SH-SY5Y (cell line): ENCODE data around the gene CTH.

Experiments
- GATA2 ChIP-seq: IDR thresholded peaks from 2 replicates; pipeline ENCODE4 v1.6.1; 2011; ENCODE audit warnings: mild to moderate bottlenecking, low read depth, low read length
- GATA3 ChIP-seq: IDR thresholded peaks from 2 replicates; pipeline ENCODE4 v1.6.1; 2011; ENCODE audit warnings: low read depth, mild to moderate bottlenecking, low read length, moderate library complexity

Gene CTH

DNA sequence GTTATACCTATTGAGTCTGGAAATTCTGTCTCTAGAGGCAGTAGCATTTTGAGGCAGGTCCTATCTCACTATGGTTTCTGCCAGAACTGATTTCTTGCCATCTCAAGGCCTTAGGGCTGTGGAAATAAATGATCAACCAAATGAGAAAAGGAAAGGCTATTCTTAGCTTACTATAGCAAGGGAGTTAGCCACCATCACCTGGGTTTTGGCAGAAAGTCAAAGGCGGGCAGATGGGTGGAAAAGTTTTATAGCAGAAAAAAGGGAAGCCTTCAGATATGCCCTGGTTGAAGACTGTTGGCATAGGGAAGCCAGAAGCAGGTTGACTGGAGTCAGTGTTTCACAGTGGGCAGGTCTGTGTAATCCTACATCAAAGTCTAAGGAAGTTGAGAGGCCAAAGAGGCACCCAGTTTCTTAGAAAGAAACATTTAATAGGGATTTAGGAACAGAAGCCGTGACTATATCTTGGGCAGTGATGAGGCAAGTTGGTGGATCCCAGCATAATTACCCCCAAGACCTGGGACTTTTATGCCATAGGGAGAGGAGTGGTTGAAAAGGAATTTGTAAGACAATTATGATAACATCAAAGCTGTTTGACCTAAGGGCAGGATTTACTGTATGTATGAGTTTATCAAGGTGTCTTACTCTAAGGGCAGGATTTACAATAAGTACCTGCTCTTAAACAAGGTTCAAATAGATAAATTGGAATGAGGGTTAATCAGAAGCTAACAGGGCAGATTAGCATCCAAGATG lies 29.7 kb downstream of the CTH start:
- no peak for TF ChIP-seq GATA2
- TF ChIP-seq GATA3: no peak

DNA sequence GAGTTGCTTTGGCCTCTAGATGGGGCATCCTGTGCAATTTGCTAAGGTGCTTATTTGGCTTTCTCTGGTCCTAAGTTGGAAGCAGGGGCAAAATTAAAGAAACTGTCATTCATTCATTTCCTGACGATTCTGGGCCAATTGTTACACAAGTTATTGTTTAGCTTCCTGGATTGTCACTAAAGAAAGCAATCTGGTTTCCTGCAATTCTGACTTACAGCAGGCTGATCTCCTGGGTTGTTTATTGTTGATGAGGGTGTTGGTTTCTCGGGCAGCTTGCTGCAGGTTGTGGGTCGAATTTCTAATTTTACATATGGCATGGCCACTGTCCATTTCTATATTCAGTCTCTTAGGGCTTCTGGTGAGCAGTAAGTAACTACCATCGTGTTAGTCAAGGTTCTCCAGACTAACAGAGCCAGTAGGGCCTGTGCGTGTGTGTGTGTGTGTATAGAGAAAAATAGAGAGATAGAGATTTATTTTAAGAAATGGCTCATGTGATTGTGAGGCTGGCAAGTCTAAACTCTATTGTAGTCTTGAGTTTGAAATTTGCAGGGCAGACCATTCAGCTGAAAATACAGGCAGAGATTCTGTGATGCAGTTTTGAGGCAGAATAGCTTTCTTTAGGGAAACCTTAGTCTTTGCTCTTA lies 30.4 kb downstream of the CTH start:
- TF ChIP-seq GATA3 (no peak), GATA2 (no peak)

DNA sequence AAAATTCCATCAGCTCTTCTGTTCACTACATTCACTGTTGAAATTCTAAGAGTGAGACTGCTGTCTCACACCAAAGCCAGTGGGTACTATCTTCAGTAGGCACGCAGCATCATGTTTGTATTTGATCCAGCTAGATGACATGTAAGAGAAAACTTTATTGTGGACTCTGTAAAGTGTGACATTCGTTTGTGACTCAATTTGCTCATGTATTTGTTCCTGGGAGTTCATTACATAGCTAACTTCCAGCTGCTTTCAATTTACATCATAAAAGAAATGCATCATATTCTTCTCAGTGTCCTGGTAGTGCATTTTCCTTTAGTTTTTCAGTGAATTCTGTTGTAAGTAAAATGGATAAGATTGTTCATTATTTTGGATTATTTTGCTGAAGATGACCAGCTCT lies 31.4 kb downstream of the CTH start:
- TF ChIP-seq GATA2 (no peak), GATA3 (no peak)

DNA sequence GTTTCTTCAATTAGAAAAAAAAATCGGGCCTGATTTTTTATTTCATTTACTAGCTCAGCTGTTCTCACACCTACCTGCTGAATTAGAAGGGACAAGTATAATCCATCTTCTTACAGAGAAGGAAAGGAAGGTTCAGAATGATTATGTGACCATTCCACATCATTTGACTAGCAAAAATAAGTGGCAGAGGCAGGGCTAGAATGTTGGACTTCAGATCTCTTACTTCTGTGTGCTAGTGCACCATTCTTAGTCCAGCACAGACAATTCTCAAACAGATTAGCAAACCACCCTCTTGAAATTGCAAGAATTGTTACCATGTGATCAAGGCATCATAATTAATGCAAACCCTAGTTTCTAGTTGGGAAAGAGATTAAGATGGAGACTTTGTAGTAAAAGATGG lies 32.7 kb downstream of the CTH start:
- TF ChIP-seq GATA3: no peak

DNA sequence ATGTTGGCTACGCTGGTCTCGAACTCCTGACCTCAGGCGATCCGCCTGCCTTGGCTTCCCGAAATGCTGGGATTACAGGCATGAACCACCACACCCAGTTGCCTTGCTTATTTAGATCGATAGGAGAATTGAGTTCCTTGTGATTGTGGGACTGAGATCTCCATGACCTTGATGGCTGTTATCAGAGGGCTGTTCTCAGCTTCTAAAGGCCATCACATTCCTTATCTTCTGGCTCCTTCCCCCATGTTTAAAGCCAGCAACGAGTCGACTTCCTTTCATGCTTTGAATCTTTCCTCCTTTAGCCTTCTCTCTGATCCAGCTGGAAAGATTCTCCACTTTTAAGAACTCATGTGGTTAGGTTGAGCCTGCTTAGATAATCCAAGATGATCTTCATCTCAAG lies 38.0 kb downstream of the CTH start:
- no peak for TF ChIP-seq GATA3
- TF ChIP-seq GATA2: no peak

DNA sequence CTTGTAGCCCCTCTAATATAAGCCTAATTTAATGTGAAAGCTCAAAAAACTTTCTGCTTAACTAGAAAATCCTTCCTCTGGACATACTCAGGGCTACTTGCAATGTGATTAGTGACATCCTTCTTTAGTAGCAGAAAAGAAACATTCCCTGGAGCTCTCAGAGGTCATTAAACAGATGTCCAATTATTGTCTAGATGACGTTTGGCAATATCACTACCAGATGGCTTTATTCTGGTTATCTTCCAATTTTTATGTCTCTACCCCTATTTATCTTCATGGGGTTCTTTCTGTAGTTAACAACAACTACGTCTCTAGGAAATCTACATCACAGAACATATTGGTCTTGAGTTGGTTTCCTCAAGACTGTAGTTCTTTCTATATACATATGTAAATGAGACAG lies 44.2 kb downstream of the CTH start:
- TF ChIP-seq GATA2 (no peak), GATA3 (no peak)

DNA sequence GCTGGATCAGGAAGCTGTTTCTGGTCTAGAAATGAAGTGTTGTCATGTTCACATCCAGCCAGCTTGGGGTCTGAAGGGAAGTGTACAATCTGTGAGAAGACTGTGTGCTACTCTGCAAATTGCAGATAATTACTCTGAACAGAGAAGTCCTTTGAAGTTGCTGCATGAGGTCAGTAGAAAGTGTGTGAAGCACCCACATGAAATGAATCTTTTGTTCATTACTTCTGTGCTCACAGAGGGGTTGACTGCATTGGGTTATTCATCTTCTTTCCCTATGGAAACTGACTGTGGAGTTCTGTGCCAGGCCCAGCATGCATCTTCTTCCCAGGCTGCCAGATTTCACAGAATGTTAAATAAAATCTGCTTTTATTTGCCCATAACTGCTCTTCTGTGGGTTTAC lies 47.1 kb downstream of the CTH start:
- TF ChIP-seq GATA2: no peak
- TF ChIP-seq GATA3: no peak

DNA sequence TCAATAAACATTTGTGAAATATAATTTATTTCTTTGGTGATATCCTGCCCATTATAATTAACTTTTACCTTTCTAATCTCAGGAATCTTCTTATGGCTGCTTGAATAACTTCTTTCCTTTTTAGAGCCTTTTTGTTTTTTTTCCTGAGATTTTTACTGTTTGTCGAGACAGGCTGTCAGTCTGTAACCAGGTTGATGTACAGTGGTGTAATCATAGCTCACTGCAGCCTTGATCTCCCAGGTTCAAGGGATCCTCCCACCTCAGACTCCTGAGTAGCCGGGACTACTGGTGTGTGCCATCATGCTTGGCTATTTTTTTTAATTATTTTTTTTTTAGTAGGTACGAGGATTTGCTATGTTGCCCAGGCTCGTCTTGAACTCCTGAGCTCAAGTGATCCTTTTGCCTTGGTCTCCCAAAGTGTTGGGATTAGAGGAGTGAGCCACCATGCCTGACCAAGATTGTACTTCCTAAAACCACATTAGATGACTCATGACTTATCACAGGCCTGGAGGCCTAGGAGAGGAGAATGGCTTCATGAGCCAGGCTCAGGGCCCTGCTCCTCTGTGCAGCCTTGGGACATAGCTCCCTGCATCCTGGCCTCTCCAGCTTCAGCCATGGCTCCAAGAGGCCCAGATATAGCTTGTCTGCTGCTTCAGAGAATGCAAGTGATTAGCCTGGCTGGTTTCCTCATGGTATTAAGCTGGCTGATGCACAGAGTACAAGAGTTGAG lies 48.6 kb downstream of the CTH start:
- TF ChIP-seq GATA2 (no peak), GATA3 (no peak)

DNA sequence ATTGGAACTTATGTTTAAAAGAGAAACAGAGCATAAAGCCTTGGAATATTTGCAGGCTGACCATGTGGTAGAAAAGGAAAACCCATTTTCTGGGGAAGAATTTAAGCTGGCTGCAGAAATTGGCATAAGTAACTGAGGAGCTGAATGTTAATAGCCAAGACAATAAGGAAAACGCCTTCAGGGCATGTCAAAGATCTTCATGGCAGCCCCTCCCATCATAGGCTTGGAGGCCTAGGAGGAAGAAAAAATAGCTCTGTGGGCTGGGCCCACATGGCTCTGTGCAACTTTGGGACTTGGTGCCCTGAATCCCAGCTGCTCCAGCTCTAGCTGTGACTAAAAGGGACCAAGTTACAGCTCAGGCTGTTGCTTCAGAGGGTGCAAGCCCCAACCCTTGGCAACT lies 51.5 kb downstream of the CTH start:
- TF ChIP-seq GATA2 (no peak), GATA3 (no peak)

DNA sequence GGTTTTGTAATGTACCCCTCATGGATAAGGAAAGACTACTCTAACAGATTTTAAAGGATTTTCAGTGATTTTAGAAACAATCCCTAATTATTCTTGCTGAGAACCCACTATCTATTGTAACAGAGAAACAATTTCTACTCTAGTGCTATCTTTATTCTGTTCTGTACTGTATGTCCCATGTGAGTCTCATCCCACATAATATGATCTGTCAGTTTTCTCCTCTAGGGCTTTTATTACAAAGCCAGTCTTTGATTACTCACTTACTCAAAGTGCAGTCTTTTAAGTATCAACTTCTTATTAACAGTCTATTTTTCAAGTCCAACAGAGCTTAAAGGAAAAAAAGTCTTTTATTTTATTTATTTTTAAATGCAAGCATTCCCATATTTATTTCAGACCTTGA lies 54.8 kb downstream of the CTH start:
- TF ChIP-seq GATA3 (no peak), GATA2 (no peak)

DNA sequence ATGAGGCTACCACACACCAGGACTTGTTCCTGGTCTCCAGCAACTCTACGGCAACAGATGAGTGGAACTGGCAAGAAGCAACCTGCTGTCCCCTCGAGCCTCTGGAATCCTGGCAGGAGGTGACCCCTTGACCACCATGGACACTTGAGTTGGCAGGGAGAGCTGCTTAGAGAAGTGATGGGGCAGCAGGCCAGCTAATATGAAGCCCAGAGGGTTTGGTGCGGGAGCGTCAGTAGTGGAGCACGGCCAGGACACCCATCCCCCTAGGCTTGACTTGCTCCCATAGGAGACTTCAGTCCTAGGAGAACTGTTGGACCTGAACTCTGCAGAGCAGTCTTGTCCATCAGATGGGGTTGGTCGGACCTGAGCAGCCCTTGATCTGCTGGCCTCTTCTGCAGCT lies 56.5 kb downstream of the CTH start:
- no peak for TF ChIP-seq GATA3
- no peak for TF ChIP-seq GATA2

DNA sequence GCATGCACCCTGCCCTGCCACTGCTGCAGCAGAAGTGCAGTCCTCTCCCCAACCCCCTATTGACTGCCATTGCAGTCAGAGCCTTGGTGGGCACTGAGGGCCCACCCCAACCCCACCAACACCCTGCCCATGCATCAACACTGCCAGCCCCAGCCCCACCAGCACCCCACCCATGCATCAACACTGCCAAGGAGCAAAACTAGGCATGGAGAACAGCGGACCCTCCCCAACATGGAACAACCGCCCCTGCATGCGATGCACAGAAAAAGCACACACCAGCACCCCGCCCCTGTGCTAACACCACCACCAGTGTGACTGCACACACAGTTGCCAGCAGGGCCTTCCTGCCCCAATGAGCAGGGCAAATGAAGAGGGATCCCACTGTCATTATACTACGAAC lies 57.1 kb downstream of the CTH start:
- TF ChIP-seq GATA2 (no peak), GATA3 (no peak)

DNA sequence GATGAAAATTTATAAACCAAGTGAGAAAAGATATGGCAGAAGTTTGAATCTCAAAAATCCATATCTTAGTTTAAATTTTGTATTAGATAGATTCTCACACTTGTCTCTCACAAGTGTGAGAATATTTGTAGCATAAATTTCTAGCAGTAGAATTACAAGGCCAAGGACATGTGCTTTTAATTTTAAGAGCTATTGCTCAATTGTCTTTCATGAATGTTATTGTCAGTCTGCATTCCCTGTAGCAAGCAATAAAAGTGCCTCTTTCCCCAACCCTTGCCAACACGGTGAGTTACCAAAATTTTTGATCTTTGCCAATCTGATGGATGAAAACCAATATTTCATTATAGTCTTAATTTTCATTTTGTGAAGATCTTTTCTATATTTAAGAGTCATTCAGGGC lies 64.0 kb downstream of the CTH start:
- TF ChIP-seq GATA3 (no peak), GATA2 (no peak)

DNA sequence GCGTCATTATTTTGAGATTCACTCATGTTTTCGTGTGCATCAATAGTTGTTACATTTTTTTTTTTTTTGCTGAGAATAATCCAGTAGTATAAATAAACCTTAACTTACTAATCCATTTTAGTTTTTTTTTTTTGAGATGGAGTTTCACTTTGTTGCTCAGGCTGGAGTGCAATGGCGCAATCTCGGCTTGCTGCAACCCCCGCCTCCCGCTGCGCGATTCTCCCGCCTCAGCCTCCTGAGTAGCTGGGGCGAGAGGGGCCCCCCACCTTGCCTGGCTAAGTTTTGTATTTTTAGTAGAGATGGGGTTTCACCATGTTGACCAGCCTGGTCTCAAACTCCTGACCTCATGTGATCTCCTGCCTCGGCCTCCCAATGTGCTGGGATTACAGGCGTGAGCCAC lies 66.0 kb downstream of the CTH start:
- TF ChIP-seq GATA2 (no peak), GATA3 (no peak)

DNA sequence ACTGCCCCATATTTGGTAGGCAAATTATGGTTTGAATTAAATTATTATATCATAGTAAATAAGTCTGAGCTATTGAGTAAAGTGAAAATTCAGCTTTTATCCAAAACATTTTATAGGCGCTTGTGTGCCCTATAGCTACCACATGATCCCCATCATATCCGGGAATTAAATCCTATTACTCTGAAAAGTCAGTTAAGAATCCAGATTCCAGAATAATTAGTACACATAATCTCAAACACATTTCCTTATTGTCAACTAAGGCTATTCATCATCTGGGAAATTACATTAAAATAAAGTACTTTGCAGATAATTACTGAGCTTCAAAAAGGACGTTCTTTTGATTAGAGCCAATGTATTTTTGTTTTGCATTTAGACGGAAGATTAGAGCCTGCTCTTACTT lies 72.3 kb downstream of the CTH start:
- TF ChIP-seq GATA3: no peak
- TF ChIP-seq GATA2: no peak
